Liver (tissue), 9 donors: Measurements from ENCODE around the gene HYCC2. TPM values are rescaled to one million over a fixed set of nuclear protein-coding genes. Genes with fewer than 3 reads are reported as not detected.

Source experiments
- DNase-seq: peaks from one replicate; pipeline ENCODE4 v3.0.0-alpha.2; 2017; ENCODE audit warnings: low spot score
- H3K27ac ChIP-seq, 2 donors: one replicate each; pipeline ENCODE4 v1.7.0; 2013; ENCODE audit warnings: inconsistent platforms in 2 of 2, low read length in 2 of 2, control low read depth in 1 of 2, low read depth in 1 of 2, mild to moderate bottlenecking in 1 of 2
- H3K27me3 ChIP-seq, 4 donors: one replicate each; pipeline versions ENCODE4 v1.6.1 to v1.7.0; 2013; ENCODE audit warnings: low read length in 3 of 4, inconsistent platforms in 1 of 4, mild to moderate bottlenecking in 1 of 4, moderate library complexity in 1 of 4; ENCODE audit not compliant: control insufficient read depth in 4 of 4, insufficient read depth in 4 of 4
- H3K36me3 ChIP-seq, 4 donors: one replicate each; pipeline versions ENCODE4 v1.6.1 to v1.7.0; 2013; ENCODE audit warnings: low read length in 3 of 4, mild to moderate bottlenecking in 3 of 4, low read depth in 1 of 4, moderate library complexity in 1 of 4; ENCODE audit not compliant: control insufficient read depth in 4 of 4, insufficient read depth in 3 of 4
- H3K4me1 ChIP-seq, 4 donors: one replicate each; pipeline versions ENCODE4 v1.6.1 to v1.7.0; 2013; ENCODE audit warnings: low read length in 3 of 4, mild to moderate bottlenecking in 3 of 4, moderate library complexity in 1 of 4; ENCODE audit not compliant: control insufficient read depth in 4 of 4, insufficient read depth in 4 of 4
- H3K4me3 ChIP-seq, 3 donors: one replicate each; pipeline versions ENCODE4 v1.6.1 to v1.7.0; 2013; ENCODE audit warnings: low read length in 3 of 3, control low read depth in 1 of 3, low read depth in 1 of 3, mild to moderate bottlenecking in 1 of 3
- H3K9ac ChIP-seq, 2 donors: one replicate each; pipeline ENCODE4 v1.7.0; 2013; ENCODE audit warnings: low read length in 2 of 2, mild to moderate bottlenecking in 2 of 2, moderate library complexity in 2 of 2, control low read depth in 1 of 2, low read depth in 1 of 2
- H3K9me3 ChIP-seq, 4 donors: one replicate each; pipeline versions ENCODE4 v1.6.1 to v1.7.0; 2013; ENCODE audit warnings: low read length in 3 of 4; ENCODE audit not compliant: control insufficient read depth in 4 of 4
- ATF3 ChIP-seq: IDR thresholded peaks from 2 replicates; pipeline ENCODE4 v1.6.1; 2016; ENCODE audit warnings: antibody characterized with exemption
- CTCF ChIP-seq: fragments of 150-350 bp; IDR thresholded peaks from 2 replicates; pipeline ENCODE4 v1.5.1; 2017; ENCODE audit warnings: improper control_type of control experiment, low read depth, low read length; ENCODE audit not compliant: missing input control
- EGR1 ChIP-seq, 2 donors: IDR thresholded peaks; 2 replicates each; pipeline ENCODE4 v1.6.1; 2016 to 2018; ENCODE audit warnings: antibody characterized with exemption in 2 of 2, low read depth in 2 of 2
- FOXA1 ChIP-seq: IDR thresholded peaks from 2 replicates; pipeline ENCODE4 v1.6.1; 2016; ENCODE audit warnings: antibody characterized with exemption
- FOXA2 ChIP-seq: IDR thresholded peaks from 2 replicates; pipeline ENCODE4 v1.6.1; 2016; ENCODE audit warnings: antibody characterized with exemption
- GABPA ChIP-seq, 2 donors: IDR thresholded peaks in 1 of 2; conservative IDR thresholded peaks in 1 of 2; 2 replicates each; pipeline ENCODE4 v1.6.1; 2016; ENCODE audit warnings: antibody characterized with exemption in 2 of 2, mild to moderate bottlenecking in 1 of 2, moderate library complexity in 1 of 2
- HNF4A ChIP-seq, 2 donors: conservative IDR thresholded peaks; 2 replicates each; pipeline ENCODE4 v1.6.1; 2016; ENCODE audit warnings: antibody characterized with exemption in 2 of 2, mild to moderate bottlenecking in 2 of 2
- HNF4G ChIP-seq: IDR thresholded peaks from 2 replicates; pipeline ENCODE4 v1.6.1; 2016; ENCODE audit warnings: antibody characterized with exemption
- JUND ChIP-seq, 2 donors: IDR thresholded peaks; 2 replicates each; pipeline ENCODE4 v1.6.1; 2016; ENCODE audit warnings: antibody characterized with exemption in 2 of 2
- MAX ChIP-seq: IDR thresholded peaks from 2 replicates; pipeline ENCODE4 v1.6.1; 2016; ENCODE audit warnings: antibody characterized with exemption
- NR2F2 ChIP-seq: IDR thresholded peaks from 2 replicates; pipeline ENCODE4 v1.6.1; 2016; ENCODE audit warnings: antibody characterized with exemption
- RAD21 ChIP-seq, 2 donors: IDR thresholded peaks; 2 replicates each; pipeline ENCODE4 v1.6.1; 2016; ENCODE audit warnings: antibody characterized with exemption in 2 of 2, mild to moderate bottlenecking in 2 of 2
- REST ChIP-seq: IDR thresholded peaks from 2 replicates; pipeline ENCODE4 v1.6.1; 2016; ENCODE audit warnings: antibody characterized with exemption, mild to moderate bottlenecking
- RXRA ChIP-seq, 2 donors: IDR thresholded peaks; 2 replicates each; pipeline ENCODE4 v1.6.1; 2017 to 2018; ENCODE audit warnings: antibody characterized with exemption in 2 of 2, mild to moderate bottlenecking in 1 of 2
- SP1 ChIP-seq: IDR thresholded peaks from 2 replicates; pipeline ENCODE4 v1.6.1; 2018; ENCODE audit warnings: antibody characterized with exemption, mild to moderate bottlenecking
- TAF1 ChIP-seq: conservative IDR thresholded peaks from 2 replicates; pipeline ENCODE4 v1.6.1; 2016; ENCODE audit warnings: antibody characterized with exemption, mild to moderate bottlenecking
- YY1 ChIP-seq: IDR thresholded peaks from 2 replicates; pipeline ENCODE4 v1.6.1; 2016; ENCODE audit warnings: antibody characterized with exemption, mild to moderate bottlenecking
- ZBTB33 ChIP-seq: IDR thresholded peaks from 2 replicates; pipeline ENCODE4 v1.6.1; 2016; ENCODE audit warnings: antibody characterized with exemption
- WGBS: extraction: QIAGEN DNeasy Blood & Tissue Kit; methylation state at CpG from one replicate; pipeline ENCODE4 v1.1.7; 2013; 5-methylcytosine and 5-hydroxymethylcytosine counted together
- polyA plus RNA-seq, 2 donors: library from polyadenylated mRNA; stranded (reverse) in 1 of 2; unstranded in 1 of 2; fragments of 200-250 nt in 1 of 2; fragments of >200 nt in 1 of 2; fragmentation: Nextera tagmentation in 1 of 2; extraction: Ambion mirVana in 1 of 2; gene quantifications; one replicate each; pipeline versions ENCODE4 v1.2.1 to v1.2.3, GENCODE V29; 2013 to 2015
- total RNA-seq, 2 donors: library from RNA; depleted of rRNA; stranded (reverse); fragments of >200 nt; gene quantifications; one replicate each; pipeline ENCODE4 v1.2.3, GENCODE V29; 2014
- donor health status: healthy.
- donor health status: healthy.
- donor health status: healthy.
- donor health status: healthy.
- donor health status: healthy.

HYCC2 gene
- total and polyA plus RNA-seq, 4 donors, result 1.5 to 15.4 (median 5.8) TPM

- Histone ChIP-seq H3K4me1 (peaks cover 4 to 23% (median 19%) of the 10 kb centered on the region in 4 donors), H3K36me3 (peaks cover 0 to 6% (median 3%) of the 10 kb centered on the region in 4 donors), H3K4me3 (no peak overlapping the region), H3K9me3 (no peaks in the 10 kb centered on the region), H3K9ac (no peak overlapping the region), H3K27ac (no peak overlapping the region), H3K27me3 (no peaks in the 10 kb centered on the region)
- DNase-seq, result no peak
- no peak for TF ChIP-seq RAD21 (IDR thresholded peaks at IDR 0.05)
- TF ChIP-seq HNF4G, result peak; percentile 63
- no peak for TF ChIP-seq ATF3
- peak in 1 of 2 donors; percentile 14 for TF ChIP-seq JUND (IDR thresholded peaks at IDR 0.05)
- no peak for TF ChIP-seq GABPA (IDR thresholded peaks at IDR 0.05 in 1 of 2, conservative IDR thresholded peaks at IDR 0.05 in 1 of 2)
- peak; percentile 9 to 26 for TF ChIP-seq RXRA (IDR thresholded peaks at IDR 0.05)
- TF ChIP-seq FOXA2, result no peak
- TF ChIP-seq NR2F2, result no peak
- no peak for TF ChIP-seq EGR1 (IDR thresholded peaks at IDR 0.05; ENCODE audit: low read depth in 2 of 2)
- TF ChIP-seq REST, result no peak
- no peak for TF ChIP-seq CTCF
- TF ChIP-seq HNF4A (conservative IDR thresholded peaks at IDR 0.05), result peak; percentile 77 to 83
- no peak for TF ChIP-seq FOXA1
- TF ChIP-seq MAX, result no peak
- TF ChIP-seq YY1, result no peak
- TF ChIP-seq TAF1, result no peak
- TF ChIP-seq ZBTB33, result no peak
- TF ChIP-seq SP1, result peak; percentile 38
- WGBS, result 32% methylated on average over 1 of the region's 1 CpG
Observed at GRCh38 chr2:201058914-201059313, 12.6 kb downstream of the HYCC2 start.
